Stimulated activated CD4-positive, alpha-beta T cell treated with anti-CD3 and anti-CD28 coated beads, Interleukin-15, amount 100 ng/mL, for 48 hours (primary cell): ENCODE data around the gene AHCY.
A peak's percentile ranks its signal among the peaks of the same experiment; 100 is the strongest.

ENCODE experiments used
- DNase-seq, 2 donors: peaks; one replicate each; pipeline ENCODE4 v3.0.0-alpha.2; 2020; ENCODE audit warnings: low read depth in 2 of 2

AHCY gene

DNA sequence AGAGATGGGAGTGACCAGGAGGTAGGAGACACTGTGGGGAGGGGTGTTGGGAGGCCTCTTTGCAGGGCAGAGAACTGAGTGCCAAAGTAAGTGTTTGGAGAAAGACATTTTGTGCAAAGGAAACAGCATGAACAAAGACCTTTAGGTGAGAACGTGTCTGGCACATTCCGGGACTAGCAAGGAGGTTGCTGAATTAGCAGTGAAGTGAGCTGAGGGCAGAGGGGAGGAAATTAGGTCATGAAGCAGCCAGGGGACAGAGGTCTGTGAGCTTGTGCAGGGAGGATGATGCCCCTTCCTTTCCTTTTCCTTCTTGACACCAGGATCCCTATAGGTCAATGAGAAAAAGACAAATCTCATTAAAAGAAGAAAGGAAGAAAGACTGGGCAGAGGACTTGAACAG, 21.4 kb upstream of the AHCY start:
- DNase-seq, result no peak

DNA sequence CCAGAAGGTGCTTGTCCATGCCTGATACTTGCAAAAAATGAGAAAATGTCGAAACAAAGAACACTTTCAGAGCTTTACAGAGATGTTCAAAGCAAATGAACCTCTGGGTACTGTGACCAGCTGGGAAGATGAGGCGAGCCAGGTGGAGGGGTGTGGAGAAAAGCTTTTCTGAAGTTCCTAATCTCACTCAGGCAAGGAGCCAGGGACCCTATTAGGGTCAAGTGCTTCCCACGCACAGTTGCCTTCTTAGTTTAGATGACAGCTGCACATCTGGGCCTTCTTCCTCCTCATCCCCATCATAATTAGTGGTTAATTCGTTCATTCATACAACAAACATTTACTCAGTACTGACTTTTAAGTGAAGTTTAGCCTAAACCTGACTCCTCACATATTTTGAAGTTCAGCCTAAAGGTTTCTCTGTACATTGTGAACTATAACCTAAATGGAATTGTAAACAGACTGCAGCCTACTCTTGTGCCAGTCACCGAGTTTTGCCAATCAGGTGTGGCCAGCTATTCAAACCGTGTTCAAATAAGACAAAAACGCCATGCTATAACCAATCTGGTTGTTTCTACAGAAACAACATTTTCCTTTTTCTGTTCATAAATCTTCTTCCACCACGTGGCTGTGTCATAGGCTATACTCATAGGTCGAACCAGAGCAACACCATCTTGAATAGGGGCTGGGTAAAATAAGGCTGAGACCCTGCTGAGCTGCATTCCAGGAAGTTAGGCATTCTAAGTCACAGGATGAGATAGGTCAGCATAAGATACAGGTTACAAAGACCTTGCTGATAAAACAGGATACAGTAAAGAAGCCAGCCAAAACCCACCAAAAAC, 19.3 kb upstream of the AHCY start:
- DNase-seq, result no peak

DNA sequence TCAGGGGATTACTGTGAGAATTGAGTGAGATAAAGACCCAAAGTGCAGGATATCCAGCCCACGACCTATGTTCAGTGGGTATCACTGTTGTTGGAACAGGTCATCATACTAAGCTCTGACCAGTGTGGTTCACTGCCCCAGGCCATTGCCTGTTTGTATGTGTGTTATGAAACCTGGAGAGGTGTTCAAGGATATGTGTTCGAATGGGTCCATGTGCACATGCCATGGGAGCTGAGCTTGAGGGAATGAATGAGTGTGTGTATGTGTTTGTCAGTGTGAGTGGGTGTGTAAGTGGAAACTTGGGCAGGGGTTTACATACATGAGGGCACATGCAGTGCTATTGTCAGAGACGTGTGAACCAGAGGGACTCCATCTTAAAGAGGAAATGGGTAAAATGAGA, 17.7 kb upstream of the AHCY start:
- no peak for DNase-seq

DNA sequence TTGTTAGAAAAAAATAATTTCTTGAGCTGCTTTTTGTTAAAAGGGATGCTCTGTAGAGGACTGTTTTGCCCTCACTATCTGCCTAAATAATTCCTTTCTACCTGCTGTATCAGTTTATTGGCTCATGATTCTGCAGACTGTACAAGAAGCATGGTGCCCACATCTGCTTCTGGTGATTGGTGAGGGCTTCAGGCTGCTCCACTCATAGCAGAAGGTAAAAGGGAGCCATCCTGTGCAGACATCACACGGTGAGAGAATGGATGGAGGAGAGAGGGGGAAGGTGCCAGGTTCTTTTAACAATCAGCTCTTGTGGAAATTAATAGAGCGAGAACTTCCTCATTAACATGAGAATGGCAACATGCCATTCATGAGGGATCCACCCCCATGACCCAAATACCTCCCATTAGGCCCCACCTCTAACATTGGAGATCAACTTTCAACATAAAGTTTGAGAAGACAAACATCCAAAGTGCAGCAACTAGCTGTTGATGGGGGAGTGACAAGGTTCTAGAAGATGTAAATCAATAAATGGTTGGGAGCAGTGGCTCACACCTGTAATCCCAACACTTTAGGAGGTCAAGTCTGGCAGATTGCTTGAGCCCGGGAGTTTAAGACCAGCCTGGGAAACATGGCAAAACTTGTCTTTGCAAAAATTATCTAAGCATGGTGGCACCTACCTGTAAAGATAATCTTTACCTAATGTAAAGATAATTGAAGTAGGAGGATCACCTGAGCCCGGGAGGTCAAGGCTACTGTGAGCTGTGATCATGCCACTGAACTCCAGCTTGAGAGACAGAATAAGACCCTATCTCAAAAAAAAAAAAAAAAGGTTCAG, 15.7 kb upstream of the AHCY start:
- DNase-seq, result no peak

DNA sequence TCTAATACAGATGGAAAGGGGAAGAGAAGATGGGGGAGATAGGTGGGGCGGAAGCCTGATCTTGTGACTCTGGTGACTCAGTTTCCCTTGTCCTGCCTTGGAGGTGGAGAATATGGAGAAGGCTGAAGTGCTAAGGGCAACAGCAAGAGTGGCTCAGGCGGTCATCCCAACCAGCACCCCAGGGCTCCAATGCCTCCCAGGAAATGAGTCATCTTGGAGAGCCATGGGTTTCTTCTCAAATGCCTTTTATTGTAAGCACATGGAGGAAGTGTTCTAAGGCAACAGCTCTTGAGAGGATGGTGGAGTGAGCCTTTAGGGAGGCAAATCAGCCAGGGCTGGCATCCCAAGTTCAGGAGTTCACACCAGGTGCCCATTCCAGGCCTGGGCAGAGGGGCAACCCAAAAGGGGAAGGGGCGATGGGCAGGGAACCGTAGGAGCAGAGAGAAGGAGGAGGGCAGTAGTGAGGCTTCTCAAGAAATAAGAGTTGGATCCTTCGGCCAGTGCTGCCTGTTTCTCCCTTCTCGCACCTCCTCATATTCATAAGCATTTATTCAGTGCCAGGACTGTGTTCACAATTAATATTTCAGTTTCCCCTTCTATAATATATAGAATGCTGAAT, 13.2 kb upstream of the AHCY start:
- DNase-seq, result no peak

DNA sequence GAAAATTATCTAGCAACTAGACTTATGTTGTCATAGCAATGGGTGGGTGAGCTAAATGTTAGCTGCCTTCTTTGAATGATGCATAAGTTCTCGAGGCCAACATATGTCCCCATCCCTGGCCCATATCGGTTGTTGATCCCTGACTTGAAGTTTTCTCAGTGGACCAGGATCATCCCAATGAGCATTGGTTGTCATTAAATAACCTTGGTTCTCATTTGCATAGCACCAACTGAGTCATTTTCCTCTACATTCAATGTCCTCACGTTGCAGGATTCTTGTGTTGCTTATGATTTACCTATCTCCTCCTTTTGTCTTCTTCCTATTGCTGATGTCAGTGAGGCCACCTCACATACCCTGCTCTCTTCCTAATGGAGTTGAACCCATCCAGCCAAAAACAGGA, 12.1 kb upstream of the AHCY start:
- no peak for DNase-seq

DNA sequence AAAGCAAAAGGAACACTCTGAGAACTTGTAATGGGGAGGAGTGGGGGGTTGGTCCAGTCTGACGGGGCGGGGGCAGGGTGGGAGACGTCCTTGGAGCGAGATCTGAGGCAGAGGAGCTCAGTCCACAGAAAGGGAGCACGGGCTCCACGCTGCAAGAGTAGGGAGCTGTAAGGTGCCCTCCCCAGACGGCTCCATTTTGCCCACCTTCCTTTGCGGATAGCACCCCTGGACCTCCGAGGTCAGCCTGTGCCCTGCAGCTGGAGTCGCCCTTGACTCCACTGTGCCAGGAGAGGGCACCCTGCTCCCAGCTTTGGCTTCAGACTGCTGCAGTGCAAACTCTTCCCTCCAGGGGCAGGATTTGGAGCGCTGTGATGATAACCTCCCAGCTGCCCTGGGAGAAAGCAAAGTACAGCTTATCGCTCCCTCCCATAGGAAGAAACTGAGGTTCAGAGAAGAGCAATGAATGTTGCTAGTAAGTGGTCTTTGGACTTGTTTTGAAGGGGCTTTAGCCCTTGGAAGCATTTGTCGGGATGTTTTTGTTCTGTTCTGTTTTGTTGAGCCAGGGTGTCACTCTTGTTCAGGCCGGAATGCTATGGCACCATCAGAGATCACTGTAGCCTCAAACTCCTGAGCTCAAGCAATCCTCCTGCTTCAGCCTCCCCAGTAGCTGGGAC, 9.5 kb upstream of the AHCY start:
- peak; percentile 80 to 86 for DNase-seq

DNA sequence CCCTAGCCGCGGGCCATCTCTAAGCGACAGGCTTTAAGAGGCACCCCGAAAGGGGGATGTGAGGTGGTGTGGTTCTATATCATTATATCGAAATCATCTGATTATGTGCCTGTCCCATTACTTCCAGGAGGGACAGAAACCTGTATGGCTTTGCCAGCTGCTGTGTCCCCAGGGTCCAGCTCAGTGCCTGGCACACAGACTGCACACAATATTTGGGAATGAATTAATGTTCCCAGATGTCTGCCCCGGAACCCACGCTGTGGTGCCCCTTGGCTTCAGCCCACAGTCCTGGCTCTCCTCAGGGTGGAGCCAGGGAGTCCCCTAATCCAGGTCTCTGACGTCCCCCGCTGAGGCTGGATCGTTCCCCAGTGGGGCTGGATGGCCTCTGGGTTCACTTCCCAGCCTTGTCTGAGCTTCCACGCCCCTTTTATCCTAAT, 8.9 kb upstream of the AHCY start:
- DNase-seq, result no peak

DNA sequence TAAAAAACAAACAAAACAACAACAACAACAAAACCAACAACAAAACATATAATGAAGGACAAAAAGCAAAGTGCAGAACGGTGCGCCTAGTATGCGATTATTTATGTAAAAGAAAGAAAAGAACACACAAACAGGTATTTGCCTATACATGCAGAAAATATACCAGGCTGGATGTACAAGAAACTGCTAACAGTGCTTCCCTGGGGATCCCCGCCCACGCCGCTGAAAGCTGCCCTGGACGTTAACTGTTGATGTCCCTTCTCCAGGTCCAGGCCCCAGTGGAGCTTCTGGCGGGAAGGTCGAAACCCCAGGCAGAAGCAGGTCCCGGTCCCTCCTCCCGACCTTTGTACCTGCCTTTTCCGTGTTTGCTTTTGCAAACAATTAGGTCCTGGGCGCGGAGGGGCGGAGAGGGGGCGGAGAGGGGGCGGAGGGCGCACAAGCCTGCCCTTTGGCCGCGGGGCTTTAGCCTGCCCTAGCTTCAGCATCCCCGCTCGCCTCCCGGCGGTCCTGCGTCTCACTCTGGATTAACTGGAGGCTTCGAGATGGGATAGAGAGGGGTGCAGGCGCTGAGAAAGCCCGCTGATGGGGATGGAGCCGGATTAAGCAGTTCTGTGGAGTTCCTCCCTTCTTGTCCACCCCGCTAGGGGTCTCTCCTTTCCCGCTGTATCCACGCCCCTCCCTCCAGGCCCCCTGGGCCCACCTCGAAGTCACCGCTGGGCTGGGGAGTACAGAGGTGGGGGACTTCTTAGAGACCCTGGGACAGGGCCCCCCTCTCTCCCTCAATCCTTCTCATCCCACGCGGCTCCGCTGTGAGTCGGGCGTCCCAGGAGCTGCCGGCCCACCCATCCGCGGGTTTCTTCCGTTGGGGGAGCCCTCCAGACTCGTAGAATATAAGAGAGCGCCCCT, 8.2 kb upstream of the AHCY start:
- DNase-seq, result no peak

DNA sequence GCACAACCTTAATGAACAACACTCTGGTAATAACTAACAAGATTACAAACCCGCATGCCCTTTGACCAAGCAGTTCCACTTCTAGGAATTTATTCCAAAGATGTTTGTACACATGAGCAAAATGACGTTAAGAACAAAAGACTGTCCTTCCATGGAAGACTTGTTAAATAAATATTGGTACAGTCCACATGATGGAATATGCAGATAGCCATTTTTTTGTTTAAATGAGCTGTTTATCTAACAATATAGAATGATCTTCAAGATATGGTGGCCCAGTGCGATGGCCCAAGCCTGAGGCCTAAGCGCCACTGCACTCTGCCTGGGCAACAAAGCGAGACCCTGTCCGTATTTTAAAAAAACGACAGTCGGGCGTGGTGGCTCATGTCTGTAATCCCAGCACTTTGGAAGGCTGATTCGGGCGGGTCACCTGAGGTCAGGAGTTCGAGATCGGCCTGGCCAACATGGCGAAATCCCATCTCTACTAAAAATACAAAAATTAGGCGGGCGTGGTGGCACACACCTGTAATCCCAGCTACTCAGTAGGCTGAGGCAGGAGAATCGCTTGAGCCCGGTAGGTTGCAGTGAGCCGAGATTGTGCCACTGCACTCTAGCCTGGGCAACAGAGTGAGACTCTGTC, 7.4 kb upstream of the AHCY start:
- DNase-seq, result no peak

DNA sequence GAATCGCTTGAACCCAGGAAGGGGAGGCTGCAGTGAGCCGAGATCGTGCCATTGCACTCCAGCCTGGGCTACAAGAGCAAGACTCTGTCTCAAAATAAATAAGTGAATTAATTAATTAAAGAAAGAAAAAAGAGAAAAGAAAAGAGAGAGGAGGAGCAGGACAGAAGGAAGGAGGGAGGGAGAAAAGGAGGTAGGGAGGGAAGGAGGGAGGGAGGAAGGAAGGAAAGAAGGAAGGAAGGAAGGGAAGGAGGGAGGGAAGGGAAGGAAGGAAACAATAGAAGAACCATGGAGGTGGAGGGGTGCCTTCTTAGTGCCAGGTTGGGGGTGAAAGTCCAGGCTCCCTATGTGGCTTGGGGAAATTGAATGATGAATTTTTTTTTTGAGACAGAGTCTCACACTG, 6.5 kb upstream of the AHCY start:
- DNase-seq, result no peak

DNA sequence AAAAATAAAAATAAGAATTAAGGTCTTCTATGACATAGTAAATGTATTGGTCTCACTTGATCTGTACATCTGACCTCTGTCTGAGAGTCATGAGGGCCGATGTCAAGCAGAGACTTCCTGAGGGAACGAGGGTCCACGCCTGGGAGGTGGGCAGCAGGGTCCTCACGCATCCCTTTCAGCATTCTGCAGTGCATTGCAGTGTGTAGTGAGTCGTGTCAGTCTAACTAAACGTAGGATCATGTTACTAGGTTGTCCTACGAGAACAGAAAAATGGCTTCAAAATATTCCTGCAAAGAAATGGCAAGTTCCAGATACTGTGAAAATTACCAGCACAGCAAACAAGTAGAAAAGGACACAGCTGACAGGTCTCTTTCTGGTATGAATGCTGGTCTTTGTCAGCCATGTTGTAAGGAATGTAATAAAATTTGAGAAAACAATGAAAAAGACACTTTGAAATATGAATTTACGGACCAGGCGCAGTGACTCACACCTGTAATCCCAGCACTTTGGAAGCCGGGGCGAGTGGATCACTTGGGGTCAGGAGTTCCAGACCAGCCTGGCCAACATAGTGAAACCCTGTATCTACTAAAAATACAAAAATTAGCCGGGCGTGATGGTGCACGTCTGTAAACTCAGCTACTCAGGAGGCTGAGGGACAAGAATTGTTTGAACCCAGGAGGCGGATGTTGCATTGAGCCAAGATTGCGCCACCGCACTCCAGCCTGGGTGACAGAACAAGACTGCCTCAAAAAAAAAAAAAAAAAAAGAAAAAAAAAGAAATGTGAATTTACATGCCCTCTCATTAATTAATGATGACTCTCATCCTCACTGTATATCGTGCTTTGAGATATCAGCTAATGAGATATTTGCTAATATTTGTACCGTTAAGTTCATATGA, 2.4 kb upstream of the AHCY start:
- no peak for DNase-seq

DNA sequence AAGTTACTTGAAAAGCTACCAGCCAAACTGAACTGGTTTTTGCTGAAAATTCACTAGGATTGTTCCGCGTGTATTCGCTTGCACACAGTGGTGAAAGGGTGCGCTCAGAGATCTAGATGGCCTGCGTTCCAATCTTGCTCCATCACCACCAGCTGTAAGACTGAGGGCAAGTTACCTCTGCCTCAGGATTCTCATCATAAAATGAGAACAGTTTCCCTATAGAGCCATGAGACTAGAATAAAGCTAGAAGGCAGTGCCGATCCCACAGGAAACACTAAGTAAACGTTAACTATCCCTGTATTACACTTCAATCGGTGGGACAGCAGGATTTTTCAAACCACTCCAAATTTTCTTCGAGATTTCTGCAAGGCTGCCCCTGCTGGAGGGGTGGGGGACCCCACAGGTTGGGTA, 838 bp downstream of the AHCY start:
- no peak for DNase-seq

DNA sequence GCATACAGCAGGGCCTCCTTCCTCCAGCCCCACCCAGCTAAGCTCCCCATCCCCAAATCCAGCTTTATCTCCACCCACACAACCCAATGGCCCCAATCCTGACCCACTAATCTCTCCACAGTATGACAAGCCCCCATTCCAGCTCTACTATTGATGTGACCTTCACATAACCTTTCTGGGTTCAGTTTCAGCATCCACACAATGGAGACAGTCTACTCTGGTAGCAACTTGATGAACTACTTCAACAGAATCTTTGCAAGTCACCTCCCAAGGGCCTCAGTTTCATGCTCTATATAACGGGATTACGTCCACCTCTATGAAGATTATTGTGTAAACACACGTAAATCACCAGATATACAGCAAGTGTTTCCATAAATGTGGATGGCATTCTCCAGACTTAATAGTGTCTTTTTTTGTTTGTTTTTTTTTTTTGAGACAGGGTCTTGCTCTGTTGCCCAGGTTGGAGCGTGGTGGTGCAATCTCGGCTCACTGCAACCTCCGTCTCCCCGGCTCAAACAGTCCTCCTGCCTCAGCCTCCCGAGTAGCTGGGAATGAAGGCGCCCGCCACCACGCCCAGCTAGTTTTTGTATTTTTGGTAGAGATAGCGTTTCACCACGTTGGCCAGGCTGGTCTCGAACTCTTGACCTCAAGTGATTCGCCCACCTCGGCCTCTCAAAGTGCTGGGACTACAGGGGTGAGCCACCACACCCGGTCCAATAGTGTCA, 1.4 kb downstream of the AHCY start:
- DNase-seq, result no peak

DNA sequence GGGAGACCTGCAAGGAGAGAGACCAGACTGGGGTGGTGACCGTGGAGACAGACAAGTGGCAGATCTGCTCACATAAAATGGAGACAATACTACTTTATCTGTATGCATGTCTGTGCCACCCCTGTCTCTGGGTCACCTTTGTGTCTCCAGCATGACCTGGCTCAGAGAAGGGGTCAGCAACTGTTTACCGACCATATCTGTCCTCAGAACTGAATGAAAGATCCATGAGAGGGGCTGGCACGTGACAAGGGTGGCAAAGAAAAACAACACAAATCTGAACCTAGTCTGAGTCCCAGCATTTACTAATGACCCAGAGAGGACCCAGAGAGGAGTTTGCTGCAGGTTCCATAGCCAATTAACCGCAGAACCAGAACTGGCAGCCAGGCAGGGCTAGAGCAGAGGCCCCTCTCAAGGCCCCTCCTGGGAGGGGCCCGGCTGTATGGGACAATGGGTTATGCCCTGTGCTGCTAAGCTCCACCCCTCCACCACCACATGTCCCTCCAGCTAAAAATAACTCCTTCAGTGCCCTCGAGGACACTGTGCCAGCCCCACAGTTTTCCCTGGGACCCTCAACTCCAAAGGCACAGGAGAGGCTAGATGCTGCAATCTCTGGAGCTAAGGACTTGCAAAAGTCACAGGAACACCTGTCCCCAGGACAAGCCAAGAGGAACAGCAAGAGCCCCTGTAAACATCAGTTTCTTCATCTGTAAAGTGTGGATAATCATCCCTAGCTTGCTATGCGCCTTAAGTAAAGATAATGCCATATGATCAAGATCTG, 2.2 kb downstream of the AHCY start:
- no peak for DNase-seq

DNA sequence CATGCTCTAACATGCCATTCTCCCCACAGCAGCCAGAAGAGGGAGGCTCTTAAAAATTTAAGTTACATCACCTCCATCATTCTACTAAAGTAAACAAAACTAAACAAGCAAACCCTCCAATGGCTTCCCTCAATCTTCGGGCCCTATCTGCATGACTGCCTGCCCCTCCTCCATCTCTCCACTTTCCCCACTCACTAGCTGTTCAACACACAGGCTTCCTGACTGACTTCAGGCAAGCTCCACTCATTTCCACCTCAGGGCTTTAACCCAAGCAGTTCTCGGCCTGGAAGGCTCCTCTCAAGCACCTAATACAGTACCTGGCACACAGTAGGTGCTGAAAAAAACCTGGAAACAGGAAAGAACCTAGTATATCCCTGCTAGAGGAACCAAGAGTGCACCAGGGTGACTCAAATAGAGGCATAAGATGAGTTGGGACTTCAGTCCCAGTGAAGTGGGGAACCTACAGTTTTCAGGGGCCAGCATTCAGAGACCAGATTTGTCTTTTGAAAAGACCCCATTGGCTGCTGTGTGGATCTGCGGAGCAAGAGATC, 2.8 kb downstream of the AHCY start:
- no peak for DNase-seq

DNA sequence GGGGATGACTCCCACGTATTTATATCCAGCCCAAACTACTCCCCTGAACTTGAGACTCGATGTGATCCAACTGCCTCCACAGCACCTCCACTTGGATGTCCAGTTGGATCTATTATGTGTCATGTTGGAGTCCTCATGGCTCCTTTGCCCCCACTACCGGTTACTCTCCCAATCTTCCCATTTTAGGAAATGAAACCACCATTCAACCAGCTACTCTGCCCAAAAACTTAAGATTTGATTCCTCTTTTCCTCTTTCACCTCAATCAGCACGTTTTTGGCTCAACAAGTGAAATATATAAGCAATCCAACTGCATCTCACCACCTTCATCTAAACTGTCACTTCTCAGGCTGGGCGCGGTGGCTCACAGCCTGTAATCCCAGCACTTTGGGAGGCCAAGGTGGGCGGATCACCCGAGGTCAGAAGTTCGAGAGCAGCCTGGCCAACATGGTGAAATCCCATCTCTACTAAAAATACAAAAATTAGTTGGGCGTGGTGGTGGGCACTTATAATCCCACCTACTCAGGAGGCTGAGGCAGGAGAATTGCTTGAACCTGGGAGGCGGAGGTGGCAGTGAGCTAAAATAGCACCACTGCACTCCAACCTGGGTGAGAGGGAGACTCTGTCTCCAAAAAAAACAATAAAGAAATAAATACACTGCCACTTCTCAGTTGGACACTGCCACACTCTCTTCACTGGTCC, 3.4 kb downstream of the AHCY start:
- no peak for DNase-seq
